ENCODE data around the gene ITIH4. TPM values are rescaled to one million over a fixed set of nuclear protein-coding genes. Genes with fewer than 3 reads are reported as not detected.
A peak's percentile ranks its signal among the peaks of the same experiment; 100 is the strongest.

ITIH4 gene
- total and polyA plus RNA-seq, 2 experiments from 2014 or later = 55.9 to 91.3 TPM

- Histone ChIP-seq H3K36me3 (replicated peaks; ENCODE audit: insufficient read depth, low read depth) (no peaks in the 10 kb centered on the region), H3K79me2 (peaks cover 34% of the 10 kb centered on the region), H3K4me2 (peak overlapping the region; percentile 93), H4K20me1 (ENCODE audit: insufficient read depth, poor library complexity, severe bottlenecking) (no peaks in the 10 kb centered on the region), H3K27me3 (no peaks in the 10 kb centered on the region), H3K9me3 (ENCODE audit: low read depth) (no peaks in the 10 kb centered on the region), H3K4me1 (ENCODE audit: insufficient read depth) (peaks cover 13% of the 10 kb centered on the region), H3K4me3 (peak overlapping the region; percentile 99), H3K27ac (no peak overlapping the region), H2AFZ (peak overlapping the region; percentile 93), H3K9me2 (replicated peaks; ENCODE audit: insufficient read depth) (no peaks in the 10 kb centered on the region)
- 22% methylated on average over 13 of the region's 13 CpGs for WGBS (ENCODE audit: low lambda C conversion rate, missing lambda C conversion rate)
- no peak for TF ChIP-seq EZH2phosphoT487 (IDR thresholded peaks at IDR 0.05; ENCODE audit: low read depth, severe bottlenecking, unreplicated experiment)
- no peak for TF ChIP-seq EZH2 (IDR thresholded peaks at IDR 0.05; ENCODE audit: borderline replicate concordance)
- no peak for DNase-seq (ENCODE audit: low spot score)
Measured at GRCh38 chr3:52769786-52770455, 60.6 kb downstream of the ITIH4 start.

GRCh38 chr3:52763466-52763865 is 67.0 kb downstream of the ITIH4 start:
- TF ChIP-seq EZH2phosphoT487 (IDR thresholded peaks at IDR 0.05; ENCODE audit: low read depth, severe bottlenecking, unreplicated experiment) = no peak
- TF ChIP-seq CTCF (IDR thresholded peaks at IDR 0.05; ENCODE audit: poor library complexity) = no peak
- no peak for TF ChIP-seq EZH2 (IDR thresholded peaks at IDR 0.05; ENCODE audit: borderline replicate concordance)

More at GRCh38 chr3:52763466-52763865, 67.0 kb downstream of the ITIH4 start:
- Histone ChIP-seq H3K4me3 (no peak overlapping the region), H3K9me3 (ENCODE audit: low read depth) (no peaks in the 10 kb centered on the region), H3K27ac (no peak overlapping the region), H3K36me3 (replicated peaks; ENCODE audit: insufficient read depth, low read depth) (peaks cover 6% of the 10 kb centered on the region), H3K4me1 (ENCODE audit: insufficient read depth) (no peaks in the 10 kb centered on the region), H3K9me2 (replicated peaks; ENCODE audit: insufficient read depth) (no peaks in the 10 kb centered on the region), H3K79me2 (peaks cover 11% of the 10 kb centered on the region), H3K27me3 (no peaks in the 10 kb centered on the region), H3K4me2 (no peak overlapping the region), H2AFZ (no peak overlapping the region), H4K20me1 (ENCODE audit: insufficient read depth, poor library complexity, severe bottlenecking) (no peaks in the 10 kb centered on the region)
- 96% methylated on average over 2 of the region's 2 CpGs for WGBS (ENCODE audit: low lambda C conversion rate, missing lambda C conversion rate)
- DNase-seq (ENCODE audit: low spot score) = no peak

Small RNA genes within 50 kb of the gene (microRNA-seq; reads per million reads assigned to microRNA genes)
- not detected for gene MIR8064

Small RNA genes within 50 kb of the gene (small RNA-seq; reads per million reads assigned to genes)
- gene MIR8064 = not detected
- not detected for gene MUSTN1

Other genes with a start within 250 kb of the ITIH4 start
- gene PBRM1, start 144.8 kb downstream of the ITIH4 start, total RNA-seq = 70.7 and 77.4 TPM in 2 replicates
- 43.7 and 50.9 TPM in 2 replicates for gene PBRM1, start 144.8 kb downstream of the ITIH4 start, polyA plus RNA-seq
- gene GNL3, start 144.6 kb downstream of the ITIH4 start, total RNA-seq = 84.8 and 93.3 TPM in 2 replicates
- gene GNL3, start 144.6 kb downstream of the ITIH4 start, polyA plus RNA-seq = 82.6 and 91.1 TPM in 2 replicates
- gene GLT8D1, start 124.9 kb downstream of the ITIH4 start, total RNA-seq = 68.3 and 97.9 TPM in 2 replicates
- 79.9 and 89.2 TPM in 2 replicates for gene GLT8D1, start 124.9 kb downstream of the ITIH4 start, polyA plus RNA-seq
- 158 and 261 TPM in 2 replicates for gene SPCS1, start 124.6 kb downstream of the ITIH4 start, total RNA-seq
- 219 and 242 TPM in 2 replicates for gene SPCS1, start 124.6 kb downstream of the ITIH4 start, polyA plus RNA-seq
- 19.2 and 21.4 TPM in 2 replicates for gene NEK4, start 59.7 kb downstream of the ITIH4 start, total RNA-seq
- 5.5 and 8.0 TPM in 2 replicates for gene NEK4, start 59.7 kb downstream of the ITIH4 start, polyA plus RNA-seq
- gene ITIH1, start 53.1 kb downstream of the ITIH4 start, total RNA-seq = 120 and 154 TPM in 2 replicates
- 160 and 250 TPM in 2 replicates for gene ITIH1, start 53.1 kb downstream of the ITIH4 start, polyA plus RNA-seq
- 53.6 and 63.3 TPM in 2 replicates for gene ITIH3, start 35.9 kb downstream of the ITIH4 start, total RNA-seq
- 66.9 and 71.7 TPM in 2 replicates for gene ITIH3, start 35.9 kb downstream of the ITIH4 start, polyA plus RNA-seq
- gene MUSTN1, start 4.3 kb upstream of the ITIH4 start, total RNA-seq = 1.8 and 2.6 TPM in 2 replicates
- 0.27 TPM in 1 of 2 replicates, not detected in the other for gene MUSTN1, start 4.3 kb upstream of the ITIH4 start, polyA plus RNA-seq
- gene STIMATE, start 66.9 kb upstream of the ITIH4 start, total RNA-seq = 14.5 and 23.2 TPM in 2 replicates
- 16.2 and 20.4 TPM in 2 replicates for gene STIMATE, start 66.9 kb upstream of the ITIH4 start, polyA plus RNA-seq
- 12.0 and 18.1 TPM in 2 replicates for gene SFMBT1, start 215.4 kb upstream of the ITIH4 start, total RNA-seq
- gene SFMBT1, start 215.4 kb upstream of the ITIH4 start, polyA plus RNA-seq = 5.8 and 8.5 TPM in 2 replicates